IPS-18a (cell line): ENCODE results near the gene CEP72.

ENCODE experiments used
- H3K27ac ChIP-seq: one replicate; pipeline ENCODE4 v1.5.1; 2013; ENCODE audit warnings: low read length
- H3K27me3 ChIP-seq: one replicate; pipeline ENCODE4 v1.6.1; 2013; ENCODE audit warnings: mild to moderate bottlenecking, low read length; ENCODE audit not compliant: control insufficient read depth, insufficient read depth
- H3K36me3 ChIP-seq: one replicate; pipeline ENCODE4 v1.6.1; 2013; ENCODE audit warnings: low read depth, low read length; ENCODE audit not compliant: control insufficient read depth
- H3K4me1 ChIP-seq: one replicate; pipeline ENCODE4 v1.6.1; 2013; ENCODE audit warnings: low read depth, low read length; ENCODE audit not compliant: control insufficient read depth
- H3K4me3 ChIP-seq: one replicate; pipeline ENCODE4 v1.5.1; 2013; ENCODE audit warnings: low read length
- H3K9ac ChIP-seq: one replicate; pipeline ENCODE4 v1.6.1; 2013; ENCODE audit warnings: mild to moderate bottlenecking, low read length, moderate library complexity
- H3K9me3 ChIP-seq: one replicate; pipeline ENCODE4 v1.6.1; 2013; ENCODE audit warnings: low read depth, low read length; ENCODE audit not compliant: control insufficient read depth

CEP72 gene

DNA sequence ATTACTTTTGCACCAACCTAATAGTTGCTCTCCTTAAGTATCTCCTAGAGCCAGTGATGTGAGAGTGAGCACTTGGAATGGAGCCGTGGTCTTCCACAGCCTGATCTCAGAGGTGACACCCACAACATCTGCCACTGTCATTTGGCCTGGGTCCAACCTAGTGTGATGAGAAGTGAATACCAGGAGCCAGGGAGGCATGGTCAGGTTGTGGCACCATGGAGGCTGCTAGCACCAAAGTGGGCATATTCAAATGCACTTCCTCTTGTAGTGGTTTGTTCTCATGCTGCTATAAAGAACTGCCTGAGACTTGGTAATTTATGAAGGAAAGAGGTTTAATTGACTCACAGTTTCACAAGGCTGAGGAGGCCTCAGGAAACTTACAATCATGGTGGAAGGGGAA, 22.6 kb upstream of the CEP72 start:
- Histone ChIP-seq H3K4me3 (no peak overlapping the region), H3K9ac (no peak overlapping the region), H3K4me1 (no peaks in the 10 kb centered on the region), H3K36me3 (no peaks in the 10 kb centered on the region), H3K27ac (no peak overlapping the region), H3K9me3 (no peaks in the 10 kb centered on the region), H3K27me3 (no peaks in the 10 kb centered on the region)

DNA sequence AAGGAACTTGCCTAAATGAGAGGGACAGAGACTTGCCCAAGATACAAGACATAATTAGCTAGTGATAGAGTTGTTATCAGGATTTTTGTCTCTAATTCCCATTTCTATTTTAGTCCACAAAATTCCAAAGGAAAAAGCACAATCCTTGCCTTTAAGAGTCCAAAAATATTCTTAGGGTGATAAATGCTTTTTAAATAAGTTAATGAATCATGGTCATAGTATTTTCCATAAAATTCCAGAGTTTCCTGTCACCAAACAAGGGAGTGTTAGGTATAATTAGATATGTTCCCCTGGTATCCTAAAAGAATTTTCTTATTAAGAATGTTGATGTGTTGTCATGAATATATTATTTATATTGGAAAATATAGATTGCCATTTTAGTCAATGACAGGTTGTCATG, 21.8 kb upstream of the CEP72 start:
- Histone ChIP-seq H3K4me3 (no peak overlapping the region), H3K9me3 (no peaks in the 10 kb centered on the region), H3K27ac (no peak overlapping the region), H3K36me3 (no peaks in the 10 kb centered on the region), H3K27me3 (no peaks in the 10 kb centered on the region), H3K9ac (no peak overlapping the region), H3K4me1 (no peaks in the 10 kb centered on the region)

DNA sequence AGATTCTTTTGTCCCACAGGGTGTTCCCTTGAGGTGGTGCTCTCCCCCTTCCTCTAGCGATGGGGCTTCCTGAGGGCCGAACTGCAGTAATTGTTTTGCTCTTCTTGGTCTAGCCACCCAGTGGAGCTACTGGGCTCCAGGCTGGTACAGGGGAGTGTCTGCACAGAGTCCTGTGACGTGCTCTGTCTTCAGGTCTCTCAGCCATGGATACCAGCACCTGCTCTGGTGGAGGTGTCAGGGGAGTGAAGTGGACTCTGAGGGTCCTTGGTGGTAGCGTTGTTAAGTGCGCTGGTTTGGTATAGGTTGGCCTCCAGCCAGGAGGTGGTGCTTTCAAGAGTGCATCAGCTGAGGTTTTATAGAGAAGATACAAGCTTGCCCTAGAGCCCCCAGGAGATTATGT, 20.4 kb upstream of the CEP72 start:
- no peak overlapping the region for H3K27ac ChIP-seq
- H3K9me3 ChIP-seq = no peaks in the 10 kb centered on the region
- no peak overlapping the region for H3K4me3 ChIP-seq
- H3K4me1 ChIP-seq = no peaks in the 10 kb centered on the region
- H3K9ac ChIP-seq = no peak overlapping the region
- no peaks in the 10 kb centered on the region for H3K27me3 ChIP-seq
- no peaks in the 10 kb centered on the region for H3K36me3 ChIP-seq

DNA sequence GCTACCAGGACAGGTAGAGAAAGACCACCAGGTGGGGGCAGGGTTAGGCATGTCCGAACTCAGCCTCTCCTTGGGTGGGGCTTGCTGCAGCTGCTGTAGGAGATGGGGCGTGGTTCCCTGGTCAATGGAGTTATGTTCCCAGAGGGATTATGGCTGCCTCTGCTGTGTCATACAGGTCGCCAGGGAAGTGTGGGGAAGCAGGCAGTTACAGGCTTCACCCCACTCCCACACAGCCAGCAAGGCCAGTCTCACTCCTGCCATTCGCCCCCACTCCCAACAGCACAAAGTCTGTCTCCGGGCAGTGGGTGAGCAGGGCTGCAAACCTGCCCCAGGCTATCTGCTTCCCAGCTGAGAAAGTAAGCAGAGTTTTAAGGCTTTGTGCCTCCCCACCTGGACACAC, 20.0 kb upstream of the CEP72 start:
- H3K4me3 ChIP-seq = no peak overlapping the region
- peaks cover 2% of the 10 kb centered on the region for H3K27me3 ChIP-seq
- no peaks in the 10 kb centered on the region for H3K4me1 ChIP-seq
- H3K27ac ChIP-seq = no peak overlapping the region
- H3K36me3 ChIP-seq = no peaks in the 10 kb centered on the region
- H3K9ac ChIP-seq = no peak overlapping the region
- H3K9me3 ChIP-seq = no peaks in the 10 kb centered on the region

DNA sequence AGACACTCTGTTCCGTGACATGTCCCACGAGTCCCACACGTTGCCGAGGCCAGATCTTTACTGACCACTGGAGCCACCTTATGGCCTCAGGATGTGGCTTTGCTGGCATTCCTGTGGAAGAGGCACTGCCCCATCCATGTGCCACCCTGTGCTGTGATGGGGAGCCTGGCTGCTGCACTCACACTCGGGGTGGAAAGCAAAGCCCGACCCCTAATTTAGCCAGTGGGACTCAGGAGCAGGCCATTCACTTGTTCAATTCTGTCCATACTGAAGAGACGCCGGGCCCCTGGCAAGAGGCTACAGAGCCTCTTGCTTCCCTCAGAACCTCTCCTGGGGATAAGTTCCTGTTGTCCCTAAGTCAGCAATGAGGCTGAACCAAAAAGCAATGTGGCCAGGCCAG, 18.6 kb upstream of the CEP72 start:
- peaks cover 15% of the 10 kb centered on the region for H3K27me3 ChIP-seq
- H3K27ac ChIP-seq = no peak overlapping the region
- H3K9ac ChIP-seq = no peak overlapping the region
- no peak overlapping the region for H3K4me3 ChIP-seq
- H3K36me3 ChIP-seq = no peaks in the 10 kb centered on the region
- H3K9me3 ChIP-seq = no peaks in the 10 kb centered on the region
- no peaks in the 10 kb centered on the region for H3K4me1 ChIP-seq

DNA sequence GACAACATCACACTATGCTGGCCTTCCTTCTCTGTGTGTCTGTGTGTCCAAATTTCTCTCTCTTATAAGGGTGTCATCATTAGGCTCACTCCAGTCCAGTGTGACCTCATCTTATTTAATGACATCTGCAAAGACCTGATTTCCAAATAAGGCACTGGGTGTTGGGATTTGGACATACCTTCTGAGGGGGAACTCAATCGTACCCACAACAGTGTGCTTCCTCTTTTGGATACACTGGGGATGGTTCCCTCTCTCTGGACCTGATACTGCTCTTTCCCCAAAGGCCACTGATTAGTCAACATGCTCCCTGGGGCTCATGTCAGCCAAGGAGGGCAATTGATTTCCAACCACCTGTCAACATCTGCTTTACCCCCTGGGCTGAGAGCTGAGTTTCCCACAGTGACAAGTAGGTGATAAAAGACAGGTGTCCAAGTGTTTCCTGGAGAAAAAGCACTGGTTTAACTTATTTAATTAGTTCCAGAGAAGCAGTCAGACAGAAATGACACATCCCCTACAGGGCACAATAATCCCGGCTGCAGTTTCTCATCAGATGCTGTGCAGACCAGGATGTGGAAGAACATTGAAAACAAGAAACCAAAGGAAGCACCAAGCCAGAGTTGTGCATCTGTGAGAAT, 17.8 kb upstream of the CEP72 start:
- H3K9ac ChIP-seq = no peak overlapping the region
- H3K9me3 ChIP-seq = no peaks in the 10 kb centered on the region
- H3K4me3 ChIP-seq = no peak overlapping the region
- no peaks in the 10 kb centered on the region for H3K4me1 ChIP-seq
- H3K27me3 ChIP-seq = peaks cover 18% of the 10 kb centered on the region
- no peak overlapping the region for H3K27ac ChIP-seq
- H3K36me3 ChIP-seq = no peaks in the 10 kb centered on the region

DNA sequence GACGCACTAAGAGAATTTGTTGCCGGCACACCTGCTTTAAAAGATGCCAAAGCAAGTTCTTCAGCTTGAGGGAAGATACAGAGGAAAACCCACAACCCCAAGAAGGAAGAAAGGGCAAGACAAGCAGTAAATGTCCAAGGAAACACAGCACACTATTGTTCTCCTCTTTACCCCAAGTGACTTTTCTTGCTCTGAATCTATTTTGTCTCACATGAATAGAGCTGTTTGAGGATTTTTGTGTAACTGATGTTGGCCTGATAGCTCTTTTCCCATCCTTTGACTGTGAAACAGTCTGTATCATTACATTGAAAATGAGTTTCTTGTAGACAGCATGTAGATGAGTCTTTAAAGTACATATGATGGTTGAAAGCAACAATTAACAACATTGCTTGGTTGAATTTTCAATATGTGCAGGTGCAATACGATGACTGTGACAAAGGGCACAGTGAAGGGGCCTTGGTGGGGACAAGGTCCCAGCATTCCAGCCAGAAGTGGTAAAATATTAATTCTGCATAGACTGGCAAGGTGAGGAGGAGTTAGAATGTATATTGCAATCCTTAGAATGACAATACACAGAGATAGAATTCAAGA, 16.8 kb upstream of the CEP72 start:
- Histone ChIP-seq H3K27me3 (peaks cover 18% of the 10 kb centered on the region), H3K36me3 (no peaks in the 10 kb centered on the region), H3K9ac (no peak overlapping the region), H3K4me1 (no peaks in the 10 kb centered on the region), H3K9me3 (no peaks in the 10 kb centered on the region), H3K4me3 (no peak overlapping the region), H3K27ac (no peak overlapping the region)

DNA sequence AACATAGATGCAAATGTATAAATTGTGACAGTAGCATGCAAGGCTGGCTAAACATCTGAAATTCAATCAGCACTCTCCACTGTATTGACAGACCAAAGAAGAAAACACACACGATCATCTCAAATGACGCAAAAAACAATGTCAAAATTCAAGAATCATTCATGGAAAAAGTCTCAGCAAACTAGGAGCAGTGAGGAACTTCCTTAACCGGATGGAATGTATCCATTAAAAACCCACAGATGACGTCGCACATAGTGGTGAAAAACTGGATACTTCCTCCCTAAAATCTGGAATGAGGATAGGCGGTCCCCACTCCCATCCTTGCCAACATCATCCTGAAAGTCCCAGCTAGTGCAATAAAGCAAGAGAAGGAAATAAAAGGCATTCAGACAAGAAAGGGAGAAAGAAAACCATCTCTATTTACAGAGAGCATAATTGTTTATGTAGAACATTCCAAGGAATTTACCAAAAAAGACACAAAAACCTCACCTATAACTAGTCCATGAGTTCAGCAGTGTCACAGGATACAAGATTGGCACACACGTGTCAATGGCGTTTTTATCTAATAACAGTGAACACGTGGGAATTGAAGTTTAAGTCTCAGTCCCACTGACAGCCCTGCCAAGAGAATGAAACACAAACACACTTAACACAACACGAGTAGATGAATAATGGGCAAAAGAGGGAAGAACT, 14.1 kb upstream of the CEP72 start:
- Histone ChIP-seq H3K4me3 (no peak overlapping the region), H3K9ac (no peak overlapping the region), H3K9me3 (no peaks in the 10 kb centered on the region), H3K27ac (no peak overlapping the region), H3K27me3 (peaks cover 18% of the 10 kb centered on the region), H3K36me3 (no peaks in the 10 kb centered on the region), H3K4me1 (no peaks in the 10 kb centered on the region)

DNA sequence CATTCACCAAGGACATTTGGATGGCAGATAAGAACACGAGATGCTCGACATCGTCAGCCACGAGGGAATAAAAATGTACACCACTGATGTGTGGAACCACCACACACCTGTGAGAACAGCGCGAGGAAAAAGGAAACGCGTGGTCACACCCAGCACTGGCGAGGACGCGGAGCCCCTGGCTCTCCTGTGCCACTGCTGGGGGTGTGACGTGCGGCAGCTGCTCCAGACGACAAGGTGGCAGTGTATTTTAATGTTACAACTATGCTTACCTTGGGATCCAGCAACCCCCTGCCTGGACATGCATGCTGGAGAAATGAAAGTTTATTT, 13.6 kb upstream of the CEP72 start:
- H3K9me3 ChIP-seq = no peaks in the 10 kb centered on the region
- no peaks in the 10 kb centered on the region for H3K36me3 ChIP-seq
- no peak overlapping the region for H3K4me3 ChIP-seq
- H3K27me3 ChIP-seq = peaks cover 18% of the 10 kb centered on the region
- no peaks in the 10 kb centered on the region for H3K4me1 ChIP-seq
- H3K27ac ChIP-seq = no peak overlapping the region
- no peak overlapping the region for H3K9ac ChIP-seq

DNA sequence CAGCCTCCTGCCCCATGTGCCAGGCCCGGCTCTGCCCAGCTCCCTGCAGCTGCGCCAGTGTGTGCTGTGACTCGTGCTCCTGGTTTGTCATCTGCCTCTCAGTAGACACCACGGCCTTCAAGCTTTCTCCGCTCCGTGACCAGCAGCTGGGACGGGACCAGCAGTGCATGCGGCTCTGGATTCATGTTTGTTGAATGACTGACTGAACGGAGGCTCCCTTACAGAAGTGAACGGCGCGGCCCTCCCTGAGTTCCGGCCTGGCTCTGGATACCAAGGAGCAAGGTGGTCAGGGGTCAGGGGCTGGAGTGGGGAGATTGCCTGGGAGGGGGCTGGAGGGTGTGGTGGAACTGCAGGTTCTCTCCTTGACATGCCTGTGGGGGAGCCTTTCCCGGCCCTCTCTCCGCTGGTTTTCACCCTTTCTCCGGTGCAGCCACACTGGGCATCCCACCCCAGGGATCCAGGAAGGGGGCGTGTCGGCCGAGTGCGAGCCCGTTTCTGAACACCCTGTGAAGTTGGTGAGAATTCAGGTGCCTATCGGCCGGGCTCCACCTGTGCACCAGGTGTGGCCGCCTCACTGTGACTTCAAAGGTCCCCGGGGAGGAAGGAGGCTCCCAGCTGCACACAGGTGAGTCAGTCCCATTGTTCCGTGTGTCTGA, 11.1 kb upstream of the CEP72 start:
- Histone ChIP-seq H3K4me1 (no peaks in the 10 kb centered on the region), H3K9ac (no peak overlapping the region), H3K36me3 (no peaks in the 10 kb centered on the region), H3K27me3 (peaks cover 18% of the 10 kb centered on the region), H3K9me3 (no peaks in the 10 kb centered on the region), H3K27ac (no peak overlapping the region), H3K4me3 (no peak overlapping the region)

DNA sequence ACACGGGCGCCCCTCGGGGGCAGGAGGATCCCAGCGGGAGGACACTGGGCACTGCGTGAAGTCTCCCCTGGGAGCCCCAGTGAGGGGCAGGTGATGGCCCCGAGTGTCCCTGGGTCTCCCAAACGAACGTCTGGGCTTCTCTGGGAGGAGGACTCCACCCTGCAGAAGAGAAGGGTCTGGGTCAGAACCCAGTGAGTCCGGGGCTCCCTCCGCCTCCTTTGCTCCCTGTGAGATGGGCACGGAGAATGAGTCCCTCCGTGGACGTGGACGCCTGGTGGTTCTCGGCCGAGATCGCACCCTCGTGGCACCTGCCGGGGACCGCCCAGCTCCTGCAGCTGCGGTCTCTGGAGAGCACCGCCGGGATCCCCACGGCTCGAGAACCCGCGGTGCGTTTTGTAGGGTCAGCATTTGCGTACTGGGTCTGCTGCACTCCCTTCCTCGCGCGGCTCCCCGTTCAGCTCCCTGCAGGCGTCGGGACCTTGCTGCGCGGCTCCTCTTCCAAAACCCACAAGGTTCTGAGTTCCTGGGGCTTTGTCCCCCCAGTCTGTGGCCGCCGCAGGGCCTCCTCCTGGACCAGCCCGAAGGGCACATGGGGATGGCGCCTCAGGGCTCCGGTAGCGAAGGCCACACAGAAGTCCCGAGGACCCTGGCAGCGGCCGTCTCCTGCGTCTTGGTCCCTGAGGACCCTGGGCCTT, 10.2 kb upstream of the CEP72 start:
- H3K27me3 ChIP-seq = peaks cover 18% of the 10 kb centered on the region
- H3K9me3 ChIP-seq = no peaks in the 10 kb centered on the region
- no peak overlapping the region for H3K4me3 ChIP-seq

More for the DNA sequence above, 10.2 kb upstream of the CEP72 start:
- Histone ChIP-seq H3K4me1 (no peaks in the 10 kb centered on the region), H3K36me3 (no peaks in the 10 kb centered on the region), H3K9ac (no peak overlapping the region), H3K27ac (no peak overlapping the region)
